ENCODE measurements around the gene LILRB3.

- no peak for TF ChIP-seq EZH2 (IDR thresholded peaks at IDR 0.05; ENCODE audit: low read length, missing control alignments)
- TF ChIP-seq, protein P1, sequence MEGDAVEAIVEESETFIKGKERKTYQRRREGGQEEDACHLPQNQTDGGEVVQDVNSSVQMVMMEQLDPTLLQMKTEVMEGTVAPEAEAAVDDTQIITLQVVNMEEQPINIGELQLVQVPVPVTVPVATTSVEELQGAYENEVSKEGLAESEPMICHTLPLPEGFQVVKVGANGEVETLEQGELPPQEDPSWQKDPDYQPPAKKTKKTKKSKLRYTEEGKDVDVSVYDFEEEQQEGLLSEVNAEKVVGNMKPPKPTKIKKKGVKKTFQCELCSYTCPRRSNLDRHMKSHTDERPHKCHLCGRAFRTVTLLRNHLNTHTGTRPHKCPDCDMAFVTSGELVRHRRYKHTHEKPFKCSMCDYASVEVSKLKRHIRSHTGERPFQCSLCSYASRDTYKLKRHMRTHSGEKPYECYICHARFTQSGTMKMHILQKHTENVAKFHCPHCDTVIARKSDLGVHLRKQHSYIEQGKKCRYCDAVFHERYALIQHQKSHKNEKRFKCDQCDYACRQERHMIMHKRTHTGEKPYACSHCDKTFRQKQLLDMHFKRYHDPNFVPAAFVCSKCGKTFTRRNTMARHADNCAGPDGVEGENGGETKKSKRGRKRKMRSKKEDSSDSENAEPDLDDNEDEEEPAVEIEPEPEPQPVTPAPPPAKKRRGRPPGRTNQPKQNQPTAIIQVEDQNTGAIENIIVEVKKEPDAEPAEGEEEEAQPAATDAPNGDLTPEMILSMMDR (conservative IDR thresholded peaks at IDR 0.05 in 1 of 2, IDR thresholded peaks at IDR 0.05 in 1 of 2; ENCODE audit: low read depth in 1 of 2, low read length in 2 of 2), result no peak
These were observed 48.6 kb downstream of the LILRB3 start for GRCh38 chr19:54173951-54174834.
